Fibroblast of peridontal ligament (primary cell): ENCODE measurements around the gene FALEC.

Source experiments
- DNase-seq: peaks from one replicate; pipeline ENCODE4 v3.0.0-alpha.2; 2010; ENCODE audit errors: extremely low read depth

Gene FALEC

GRCh38 chr1:150515328-150516049 lies at the start of gene FALEC:
TSS of gene FALEC (plus strand) at chr1:150515752.
- peak; percentile 94 for DNase-seq

DNA sequence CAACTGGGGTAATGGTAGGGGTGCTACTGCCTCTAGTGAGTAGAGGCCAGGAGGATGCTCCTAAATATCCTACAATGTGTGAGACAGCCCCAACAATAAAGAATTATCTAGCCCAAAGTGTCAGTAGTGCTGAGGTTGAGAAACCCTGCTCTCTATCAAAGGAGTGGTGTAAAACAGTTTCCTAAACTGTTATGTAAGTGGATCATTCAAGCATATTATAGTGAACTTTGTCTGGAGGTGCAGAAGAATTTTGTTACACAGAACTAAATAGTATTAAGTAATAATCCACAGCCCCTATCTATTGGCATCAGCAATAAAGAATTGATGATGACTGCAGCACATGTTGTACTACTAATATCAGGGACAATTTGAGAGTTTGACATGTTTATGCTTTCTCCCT lies 48.6 kb upstream of the FALEC start:
- no peak for DNase-seq

- DNase-seq, result no peak
Observed at GRCh38 chr1:150469291-150469690, 46.3 kb upstream of the FALEC start.

- no peak for DNase-seq
Observed at GRCh38 chr1:150472601-150473200, 42.9 kb upstream of the FALEC start.

- DNase-seq, result no peak
Observed at GRCh38 chr1:150473659-150474058, 41.9 kb upstream of the FALEC start.

DNA sequence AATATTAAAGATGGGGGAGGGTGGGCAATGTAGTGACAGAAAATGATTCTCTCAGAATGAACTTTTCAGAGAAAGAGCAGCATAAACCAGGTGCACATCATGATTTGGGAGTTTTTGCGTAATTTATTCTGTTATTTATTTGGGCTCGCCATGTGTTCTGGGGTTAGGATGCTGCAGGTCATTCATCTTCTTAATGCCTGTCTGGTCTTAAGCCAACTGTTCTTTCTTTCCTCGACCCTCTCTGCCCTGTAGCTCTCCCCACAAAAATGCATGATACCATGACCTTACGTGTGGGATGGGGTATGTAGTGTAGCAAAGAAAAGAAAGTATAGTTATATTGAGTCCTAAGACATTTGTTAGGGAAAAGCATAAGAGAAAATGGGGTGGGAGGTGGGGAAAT lies 40.7 kb upstream of the FALEC start:
- DNase-seq, result no peak

DNA sequence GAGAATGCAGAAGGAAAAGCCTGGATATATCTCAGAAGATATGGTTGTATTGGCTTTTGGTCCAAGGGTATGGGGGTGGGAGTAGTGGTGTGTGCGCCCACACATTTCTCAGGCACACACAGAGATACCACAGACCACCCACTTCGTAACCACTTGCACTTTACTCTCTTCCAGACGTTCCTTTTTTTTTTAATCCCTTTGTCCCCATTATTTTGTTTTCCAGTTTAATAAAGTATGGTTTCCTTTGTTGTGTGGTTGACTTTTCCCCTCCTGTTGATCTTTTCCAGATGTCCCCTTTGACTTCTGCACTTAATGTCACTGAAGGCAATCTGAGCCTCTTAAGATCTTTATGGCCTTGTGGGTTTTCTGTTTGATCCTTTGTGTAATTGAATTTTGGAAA lies 38.8 kb upstream of the FALEC start:
- no peak for DNase-seq

GRCh38 chr1:150477320-150477719 lies 38.2 kb upstream of the FALEC start:
- DNase-seq, result no peak

DNA sequence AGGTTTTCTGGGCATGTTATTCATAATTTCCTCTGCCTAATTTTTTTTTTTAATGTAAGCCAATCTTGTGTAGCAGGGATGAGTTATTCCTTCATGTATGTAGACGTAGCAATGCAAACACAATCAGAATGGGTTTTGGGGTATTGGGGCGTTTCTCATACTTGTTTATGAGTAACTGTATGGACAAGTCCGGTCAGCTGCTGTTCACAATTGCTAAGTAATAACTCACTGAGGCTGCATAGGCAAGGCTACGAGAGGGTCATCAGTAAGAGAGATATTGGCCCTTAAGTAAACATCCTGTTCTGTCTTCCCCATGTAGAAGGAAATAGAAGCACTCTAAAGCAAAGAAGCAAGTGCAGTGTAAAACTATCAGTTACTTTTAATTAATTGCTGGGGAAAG lies 37.8 kb upstream of the FALEC start:
- DNase-seq, result peak; percentile 26

GRCh38 chr1:150479370-150479769 lies 36.2 kb upstream of the FALEC start:
- no peak for DNase-seq

DNA sequence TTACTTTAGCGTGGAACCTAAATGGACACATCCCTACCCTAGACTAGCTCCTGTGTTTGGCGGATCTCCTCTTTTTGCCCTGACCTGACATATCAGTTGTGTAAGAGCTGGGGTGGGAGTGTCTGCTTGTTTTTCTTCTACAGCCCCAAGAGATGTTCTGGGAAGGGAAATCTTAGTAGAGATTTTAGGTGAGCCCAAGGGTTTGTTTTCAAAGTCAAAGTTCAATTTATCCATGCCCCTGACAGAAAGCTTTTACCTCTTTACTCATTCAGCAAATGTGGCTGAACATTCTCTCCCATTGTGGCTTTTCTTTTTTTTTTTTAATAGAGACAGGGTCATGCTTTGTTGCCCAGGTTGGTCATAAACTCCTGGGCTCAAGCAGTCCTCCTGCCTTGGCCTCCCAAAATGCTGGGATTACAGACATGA lies 35.6 kb upstream of the FALEC start:
- DNase-seq, result no peak

DNA sequence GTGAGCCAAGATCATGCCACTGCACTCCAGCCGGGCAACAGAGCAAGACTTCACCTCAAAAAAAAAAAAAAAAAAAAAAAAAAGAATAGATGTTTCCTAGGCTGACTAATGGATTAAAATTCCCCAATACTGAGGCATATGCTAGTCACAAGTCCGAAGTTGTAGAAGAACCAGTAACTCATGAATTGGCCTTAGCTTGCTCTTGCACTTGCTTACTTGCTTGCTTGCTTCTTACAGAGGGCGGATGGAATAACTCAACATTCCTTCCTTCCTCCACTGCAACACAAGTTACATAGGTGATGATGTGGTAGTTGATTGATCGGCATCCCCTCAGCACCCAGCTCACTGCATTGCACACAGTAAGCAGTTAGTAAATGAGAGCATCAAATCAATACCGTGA lies 31.1 kb upstream of the FALEC start:
- peak; percentile 27 for DNase-seq

DNA sequence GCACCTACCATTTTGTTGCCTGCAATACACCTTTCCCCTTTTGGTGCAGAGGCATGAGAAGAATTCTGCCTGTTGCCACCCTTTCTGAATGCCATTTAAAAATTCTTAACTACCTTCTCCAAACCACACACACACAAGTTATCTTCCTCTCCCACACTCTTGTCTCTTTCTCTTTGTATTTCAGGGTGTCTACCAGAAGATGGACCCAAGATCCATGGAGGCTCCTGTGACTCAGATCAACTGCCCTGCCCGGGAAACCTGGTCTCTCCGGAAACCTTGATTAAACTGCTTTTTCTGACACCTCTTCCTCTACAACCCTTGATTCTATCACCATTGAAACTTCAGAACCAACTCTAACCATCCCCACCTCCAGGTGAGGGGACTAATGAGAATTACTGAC lies 30.7 kb upstream of the FALEC start:
- peak; percentile 33 for DNase-seq

- DNase-seq, result peak; percentile 99
Observed at GRCh38 chr1:150486966-150487762, 28.4 kb upstream of the FALEC start, which contains the start of gene TARS2. TSS of gene TARS2 (plus strand) at chr1:150487419. CDS start at chr1:150487451, 32 bp downstream.

GRCh38 chr1:150487763-150488115 lies 27.8 kb upstream of the FALEC start:
- DNase-seq, result no peak

DNA sequence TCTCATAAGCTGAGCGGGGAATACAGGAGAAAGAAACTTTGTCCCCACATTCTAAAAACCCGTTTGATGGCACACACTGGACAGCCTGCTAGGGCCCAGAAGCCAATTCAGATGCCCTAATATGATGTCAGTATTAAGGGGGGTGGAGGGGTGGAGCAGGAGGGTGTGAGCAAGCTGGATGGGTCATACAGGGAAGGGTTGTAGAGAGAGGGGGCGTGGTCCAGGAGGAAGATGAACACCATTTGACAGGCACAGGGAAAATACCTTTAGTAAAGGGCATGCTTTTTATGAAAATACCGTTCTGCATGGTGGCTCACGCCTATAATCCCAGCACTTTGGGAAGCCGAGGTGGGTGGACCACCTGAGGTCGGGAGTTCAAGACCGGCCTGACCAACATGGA lies 22.4 kb upstream of the FALEC start:
- no peak for DNase-seq

DNA sequence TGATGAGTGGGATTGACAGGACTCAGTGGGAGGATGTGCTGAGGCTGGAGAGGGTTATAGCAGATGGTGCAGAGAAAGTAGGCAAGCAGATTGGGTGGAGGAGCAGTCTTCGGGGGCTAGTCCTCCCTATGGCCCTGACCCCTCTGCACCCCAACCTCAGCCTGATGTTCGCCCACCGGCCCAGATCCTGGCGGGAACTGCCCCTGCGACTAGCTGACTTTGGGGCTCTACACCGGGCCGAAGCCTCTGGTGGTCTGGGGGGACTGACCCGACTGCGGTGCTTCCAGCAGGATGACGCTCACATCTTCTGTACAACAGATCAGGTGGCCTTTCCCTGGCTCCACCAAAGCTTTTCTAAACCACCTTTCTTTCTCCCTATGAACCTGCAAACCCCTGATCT lies 17.2 kb upstream of the FALEC start:
- no peak for DNase-seq

- no peak for DNase-seq
Observed at GRCh38 chr1:150505431-150505830, 10.1 kb upstream of the FALEC start.

GRCh38 chr1:150507912-150508864 lies 7.4 kb upstream of the FALEC start, which contains the start of gene ECM1:
TSS of gene ECM1 (plus strand) at chr1:150508109. CDS start at chr1:150508210, 101 bp downstream.
- peak; percentile 75 for DNase-seq

GRCh38 chr1:150508982-150509381 lies 6.6 kb upstream of the FALEC start:
- peak; percentile 18 for DNase-seq

- no peak for DNase-seq
Observed at GRCh38 chr1:150511551-150511950, 4.0 kb upstream of the FALEC start.
